Measurements from ENCODE around the gene BRCC3.

- TF ChIP-seq CTCF (IDR thresholded peaks at IDR 0.05) (no peak), ZFX (IDR thresholded peaks at IDR 0.05; ENCODE audit: borderline replicate concordance) (no peak)
Measured at GRCh38 chrX:155026727-155027508, 44.4 kb upstream of the BRCC3 start, which contains the start of gene FUNDC2.

All from 22Rv1 (cell line).